ENCODE data around the gene CREB3L4. TPM values are rescaled to one million over a fixed set of nuclear protein-coding genes. Genes with fewer than 3 reads are reported as not detected.
"Not testable (repeated sequence)": the region's sequence is repeated elsewhere in the genome, so short reads cannot be mapped to it uniquely, and the experiment has no call there.

Gene CREB3L4
- total RNA-seq, 1 donor from 2014 or later, result 4.9 TPM

DNA sequence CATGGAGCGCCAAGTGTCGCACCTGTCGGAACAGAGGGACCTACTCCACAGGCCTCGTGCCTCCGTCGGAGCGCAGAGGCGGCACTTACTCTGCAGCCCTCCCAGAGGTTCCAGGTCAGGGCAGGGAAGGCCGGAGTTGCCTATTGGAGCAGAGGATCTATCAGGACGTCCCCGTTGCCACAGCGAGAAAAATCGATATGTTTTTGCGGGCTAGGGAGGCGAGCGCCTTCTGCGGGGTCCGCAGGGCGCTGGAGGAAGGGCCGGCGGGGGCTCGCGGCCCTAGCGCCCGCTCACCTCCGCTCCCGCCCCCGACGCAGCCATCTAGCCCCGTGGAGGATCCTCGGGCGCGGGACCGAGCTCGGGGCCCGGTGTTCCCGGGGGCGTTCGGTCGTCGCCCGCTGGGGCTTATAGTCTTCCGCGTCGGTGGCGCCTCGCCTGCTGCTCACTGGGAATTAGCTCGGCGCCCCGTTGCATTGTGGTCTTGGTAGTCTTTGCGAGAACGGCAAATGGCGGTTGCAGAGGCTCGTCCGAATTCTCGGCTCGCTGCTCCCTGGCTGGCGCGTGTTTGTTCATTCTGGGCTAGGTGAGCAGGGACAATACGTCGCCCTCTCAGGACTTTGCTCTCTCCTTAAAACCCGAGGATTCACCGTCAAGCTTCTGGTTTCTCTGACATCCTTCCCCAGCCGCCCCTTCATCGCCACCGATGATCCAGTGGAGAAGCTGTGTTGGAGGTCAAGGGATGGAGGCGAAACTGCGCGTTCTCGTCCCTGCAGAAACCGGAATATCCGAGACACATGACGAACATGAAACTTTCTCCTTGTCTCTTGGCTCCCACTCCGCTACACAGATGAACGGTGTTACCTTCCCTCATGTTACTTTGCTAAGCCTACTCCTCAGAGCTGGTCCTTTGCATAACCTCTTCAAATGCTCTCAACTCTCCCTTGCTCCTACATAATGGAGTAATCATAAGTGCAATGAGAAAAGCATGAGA, 9.8 kb downstream of the CREB3L4 start, which contains the start of gene JTB:
TSS of gene JTB (minus strand) at position 425 of the 991 bp plus-strand sequence. CDS start at position 3, 422 bp downstream.
- ATAC-seq (peak; percentile 96), DNase-seq (ENCODE audit: missing footprints) (peak; percentile 97)
- intact Hi-C loops (cut with DNase I), result no loop called here

DNA sequence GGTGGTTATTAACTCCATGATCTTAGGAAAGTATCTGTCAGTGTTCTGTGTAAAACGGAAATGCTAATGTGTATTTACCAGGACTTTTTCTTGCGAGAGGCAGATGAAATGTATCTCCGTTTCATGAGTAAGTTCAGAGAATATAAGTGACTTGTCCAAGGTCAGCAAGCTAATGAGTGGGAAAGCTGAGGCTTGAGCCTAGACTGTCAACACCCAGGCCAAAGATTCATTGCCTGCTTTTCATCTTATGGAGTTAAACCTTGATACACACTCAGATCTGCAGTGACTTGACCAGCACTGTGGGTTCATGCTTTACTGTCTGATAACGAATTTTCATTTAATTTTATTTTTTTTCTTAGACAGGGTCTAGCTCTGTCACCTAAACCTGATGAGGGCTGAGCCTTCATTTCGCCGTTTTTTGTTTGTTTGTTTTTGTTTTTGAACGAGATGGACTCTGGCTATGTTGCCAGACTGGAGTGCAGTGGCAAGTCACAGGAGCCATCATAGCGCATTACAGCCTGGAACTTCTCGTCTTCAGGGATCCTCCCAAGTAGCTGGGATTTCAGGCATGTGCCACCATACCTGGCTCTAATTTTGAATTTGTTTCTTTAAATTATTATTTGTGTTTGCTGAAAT, 10.7 kb downstream of the CREB3L4 start:
- ATAC-seq (no peak), DNase-seq (ENCODE audit: missing footprints) (no peak)

DNA sequence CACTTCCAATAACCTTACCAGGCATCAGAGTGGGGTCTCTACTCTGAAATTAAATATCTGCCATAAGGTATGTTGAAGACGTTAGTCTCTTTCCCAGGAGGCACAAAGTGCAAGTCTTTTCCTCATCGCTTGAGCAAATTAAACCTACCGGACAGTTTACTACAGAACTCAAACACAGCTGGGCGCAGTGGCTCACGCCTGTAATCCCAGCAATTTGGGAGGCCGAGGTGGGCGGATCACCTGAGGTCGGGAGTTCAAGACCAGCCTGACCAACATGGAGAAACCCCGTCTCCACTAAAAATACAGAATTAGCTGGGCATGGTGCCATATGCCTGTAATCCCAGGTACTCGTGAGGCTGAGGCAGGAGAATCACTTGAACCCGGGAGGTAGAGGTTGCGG, 11.4 kb downstream of the CREB3L4 start:
- intact Hi-C loops (cut with DNase I); DNase-seq (ENCODE audit: missing footprints); ATAC-seq: not testable (repeated sequence)

More for the DNA sequence above, 10.7 kb downstream of the CREB3L4 start:
- intact Hi-C loops (cut with DNase I), result no loop called here

DNA sequence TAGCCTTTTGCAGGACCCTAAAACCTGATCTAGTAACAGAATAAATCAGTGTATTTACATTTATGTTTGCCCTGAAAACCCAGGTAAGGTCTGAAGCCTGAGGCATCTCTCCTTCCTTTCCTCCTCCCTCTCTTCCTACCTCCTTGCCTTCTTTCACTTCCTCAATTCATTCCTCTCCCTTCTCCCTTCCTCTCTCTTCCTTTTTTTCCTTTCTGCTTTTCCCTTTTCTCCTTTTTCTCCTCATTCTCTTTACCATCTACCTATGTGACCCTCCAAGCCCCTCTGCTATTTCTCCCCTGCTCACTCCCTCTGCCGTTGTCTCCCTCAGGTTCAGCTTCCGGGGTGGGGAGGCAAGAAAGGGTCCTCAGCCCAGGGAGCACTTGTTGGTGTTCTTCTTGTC, 14.0 kb downstream of the CREB3L4 start:
- ATAC-seq; DNase-seq (ENCODE audit: missing footprints): not testable (repeated sequence)
- intact Hi-C loops (cut with DNase I), result loop anchor here (10.0 kb wide), 1 partner anchor 467 kb away; no protein-coding TSS in a partner anchor

DNA sequence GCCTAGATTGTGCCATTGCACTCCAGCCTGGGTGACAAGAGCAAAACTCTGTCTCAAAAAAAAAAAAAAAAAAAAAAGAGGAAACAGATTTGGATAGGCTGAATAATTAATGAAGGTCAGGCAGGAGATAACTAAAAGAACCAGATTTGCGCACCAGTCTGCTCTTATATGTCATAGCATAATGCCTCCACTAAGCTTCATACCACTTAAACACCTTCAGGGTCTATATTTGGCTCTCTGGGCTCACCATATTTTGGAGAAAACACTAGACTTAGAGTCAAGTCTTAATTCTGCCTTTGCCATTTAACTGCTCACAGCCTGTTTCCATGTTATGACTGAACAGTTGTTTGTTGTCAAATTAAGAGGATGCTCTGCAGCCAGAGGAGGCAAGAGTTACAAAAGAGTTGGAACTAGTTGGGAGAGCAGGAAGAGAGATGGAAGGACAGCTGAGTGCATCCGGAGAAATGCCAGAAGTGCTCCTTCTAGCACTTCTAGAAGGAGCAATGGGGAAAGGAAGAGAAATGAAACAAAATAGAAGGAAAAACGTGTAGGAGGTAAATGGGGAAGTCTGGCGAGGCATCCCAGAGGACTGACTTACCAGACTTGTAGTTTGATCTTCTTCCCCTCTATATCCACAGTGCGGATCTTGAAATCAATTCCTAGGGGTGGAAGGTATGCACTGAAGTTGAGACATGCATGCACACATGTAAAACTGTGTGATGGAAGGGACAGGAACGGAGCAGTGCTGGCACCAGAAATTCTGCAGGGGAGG, 16.6 kb downstream of the CREB3L4 start:
- DNase-seq (ENCODE audit: missing footprints), result no peak
- no peak for ATAC-seq
- intact Hi-C loops (cut with DNase I), result loop anchor here (10.0 kb wide), 1 partner anchor 470 kb away; no protein-coding TSS in a partner anchor

DNA sequence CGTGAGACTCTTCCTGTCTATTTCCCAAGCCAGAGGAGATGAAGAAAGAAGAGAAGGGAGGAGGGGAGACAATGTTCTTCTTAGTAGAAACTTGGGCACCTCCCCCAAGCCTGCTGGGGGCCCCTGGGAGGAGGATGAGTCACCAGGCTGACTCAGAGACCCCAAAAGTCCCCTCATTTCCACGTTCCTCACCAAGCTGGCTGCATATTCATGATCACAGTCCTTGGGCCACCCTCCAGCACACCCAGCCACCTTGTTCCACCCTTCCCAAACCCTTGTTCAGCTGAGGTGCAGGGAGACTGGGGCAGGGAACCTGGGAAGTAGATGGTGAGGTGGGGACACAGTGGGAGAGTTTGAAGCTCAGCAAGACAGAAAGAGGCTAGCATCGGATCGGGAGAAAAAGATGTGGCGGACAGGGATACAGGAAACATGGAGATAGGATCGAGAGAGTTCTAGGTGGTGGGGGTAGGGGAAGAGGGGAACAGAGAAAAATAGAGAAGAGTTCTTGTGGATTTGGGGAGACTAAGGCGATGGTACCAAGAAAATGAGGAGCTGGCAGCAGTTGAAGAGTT, 17.7 kb downstream of the CREB3L4 start:
- intact Hi-C loops (cut with DNase I), result loop anchor here (10.0 kb wide), 1 partner anchor 471 kb away; no protein-coding TSS in a partner anchor
- DNase-seq (ENCODE audit: missing footprints) (no peak), ATAC-seq (peak; percentile 36)

DNA sequence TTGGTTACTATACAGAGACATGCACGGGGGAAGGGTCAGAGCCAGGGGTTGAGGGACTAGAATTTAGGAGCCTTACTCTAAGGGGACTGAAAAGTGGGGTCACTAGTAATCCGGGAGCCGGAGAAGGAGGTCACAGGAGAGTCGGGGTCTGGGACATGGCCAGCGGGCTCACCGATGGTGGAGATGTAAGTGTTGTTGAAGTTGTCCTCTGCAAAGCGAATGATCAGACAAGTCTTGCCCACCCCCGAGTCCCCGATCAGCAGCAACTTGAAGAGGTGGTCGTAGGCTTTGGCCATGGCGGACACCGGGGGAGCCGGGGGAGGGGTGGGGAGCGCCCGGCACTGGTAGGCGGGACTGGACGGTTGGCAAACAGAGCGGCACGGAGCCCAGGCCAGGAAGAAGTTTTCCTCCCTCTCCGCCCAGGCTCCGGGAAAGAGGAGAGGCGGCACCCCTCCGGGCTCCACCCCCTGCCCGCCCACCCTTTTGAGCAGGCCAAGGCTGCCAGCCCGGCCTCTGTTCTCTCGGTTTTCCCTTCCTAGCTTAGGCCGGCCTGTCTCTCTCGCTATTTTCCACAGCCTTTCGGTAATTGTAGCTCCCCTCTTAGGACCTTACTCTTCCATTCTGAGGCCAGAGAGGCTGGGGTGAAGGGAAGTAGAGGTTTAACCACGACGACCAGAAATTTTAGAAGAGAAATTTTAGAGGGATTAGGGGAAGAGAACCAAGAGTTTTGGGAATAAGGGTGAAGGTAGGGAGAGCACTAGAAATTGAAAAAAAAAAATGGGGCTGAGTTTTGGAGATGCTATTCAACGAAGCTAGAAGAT, 18.4 kb downstream of the CREB3L4 start, which contains the start of gene RAB13:
TSS of gene RAB13 (minus strand) at position 399 of the 821 bp plus-strand sequence. CDS start at position 296, 103 bp downstream.
- peak; percentile 88 for DNase-seq (ENCODE audit: missing footprints)
- ATAC-seq, result peak; percentile 87
- intact Hi-C loops (cut with DNase I), result loop anchor here (1.0 to 10.0 kb wide), 4 partner anchors 40 to 471 kb away; partner anchors contain the start of gene DENND4B

DNA sequence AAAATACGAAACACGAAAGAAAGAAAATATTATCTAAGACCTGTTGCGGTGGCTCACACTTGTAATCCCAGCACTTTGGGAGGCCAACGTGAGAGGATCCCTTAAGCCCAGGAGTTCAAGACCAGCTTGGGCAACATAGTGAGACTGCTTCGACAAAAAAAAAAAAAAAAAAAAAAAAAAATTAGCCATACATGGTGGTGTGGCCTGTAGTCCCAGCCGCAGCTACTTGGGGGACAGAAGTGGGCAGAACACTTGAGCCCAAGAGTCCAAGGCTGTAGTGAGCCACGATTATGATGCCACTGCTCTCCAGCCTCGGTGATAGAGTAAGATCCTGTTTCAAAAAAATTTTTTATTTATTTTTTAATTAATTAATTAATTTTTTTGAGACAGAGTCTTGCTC, 19.9 kb downstream of the CREB3L4 start:
- intact Hi-C loops (cut with DNase I), result loop anchor here (2.0 to 10.0 kb wide), 2 partner anchors 311 to 473 kb away; no protein-coding TSS in a partner anchor

DNA sequence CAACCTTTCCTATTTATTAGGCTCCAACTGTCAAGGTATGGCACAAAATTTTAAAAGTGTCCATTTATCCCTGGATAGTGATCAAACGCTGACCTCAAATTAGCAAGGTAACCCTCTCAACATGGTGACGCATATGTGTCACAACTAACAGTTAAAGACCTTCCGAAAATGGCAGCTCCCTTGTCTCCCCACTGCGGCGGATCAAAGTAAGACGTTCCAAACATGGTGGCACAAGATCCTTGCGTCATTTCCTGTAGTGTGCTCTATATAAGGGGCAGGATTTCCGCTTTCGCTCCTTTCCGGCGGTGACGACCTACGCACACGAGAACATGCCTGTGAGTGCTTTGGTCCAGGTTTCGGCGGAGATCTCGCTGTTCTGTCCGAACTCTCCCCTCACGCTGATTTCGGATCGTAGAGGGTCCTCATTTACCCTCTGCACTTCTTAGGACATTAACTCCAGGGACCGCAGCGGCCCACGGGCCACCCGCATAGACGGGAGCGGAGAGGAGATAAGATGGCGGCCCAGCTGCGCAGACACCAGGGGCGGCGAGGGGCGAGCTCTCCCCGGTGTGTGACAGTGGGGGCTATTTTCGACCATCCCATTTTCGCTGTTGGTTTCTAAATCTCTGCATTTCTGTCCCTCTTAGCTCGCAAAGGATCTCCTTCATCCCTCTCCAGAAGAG, 22.9 kb downstream of the CREB3L4 start, which contains the start of gene RPS27:
TSS of gene RPS27 (plus strand) at position 295 of the 683 bp plus-strand sequence. CDS start at position 330, 35 bp downstream.
- DNase-seq (ENCODE audit: missing footprints) (peak; percentile 89), ATAC-seq (peak; percentile 82)
- intact Hi-C loops (cut with DNase I), result no loop called here

More for the DNA sequence above, 19.9 kb downstream of the CREB3L4 start:
- DNase-seq (ENCODE audit: missing footprints) (no peak), ATAC-seq (no peak)

DNA sequence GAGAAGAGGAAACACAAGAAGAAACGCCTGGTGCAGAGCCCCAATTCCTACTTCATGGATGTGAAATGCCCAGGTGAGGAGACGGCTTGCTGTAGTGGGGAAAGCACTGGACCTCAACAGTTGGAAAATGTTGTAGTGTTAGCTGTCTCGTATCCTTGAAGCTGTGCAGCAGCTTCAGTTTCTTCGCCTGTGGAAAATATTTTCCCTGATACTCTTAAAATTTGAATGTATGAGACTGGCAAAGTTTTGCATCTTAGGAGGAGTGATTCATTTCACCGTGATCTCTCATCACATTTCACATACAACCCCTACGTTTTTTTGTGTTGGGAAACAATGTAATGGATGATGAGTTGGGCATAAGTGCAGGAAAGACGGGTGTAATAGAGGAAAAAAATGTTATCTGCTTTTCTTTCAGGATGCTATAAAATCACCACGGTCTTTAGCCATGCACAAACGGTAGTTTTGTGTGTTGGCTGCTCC, 23.5 kb downstream of the CREB3L4 start:
- no peak for ATAC-seq
- intact Hi-C loops (cut with DNase I), result no loop called here

DNA sequence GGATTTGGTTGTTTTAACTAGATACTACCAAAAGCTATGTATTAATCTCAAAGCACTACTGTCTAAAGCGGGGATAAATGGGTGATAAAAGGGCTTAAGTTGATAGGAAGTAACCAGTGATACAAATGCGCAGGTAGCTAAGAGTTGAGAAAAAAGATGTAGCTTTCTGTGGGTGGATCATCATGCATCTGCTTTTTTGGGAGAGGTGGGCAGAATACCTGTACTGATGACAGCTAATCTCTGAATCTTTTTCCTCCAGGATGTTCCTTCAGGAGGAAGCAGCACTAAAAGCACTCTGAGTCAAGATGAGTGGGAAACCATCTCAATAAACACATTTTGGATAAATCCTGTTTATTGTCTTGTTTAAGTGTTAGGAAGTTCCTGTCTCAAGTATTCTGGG, 24.1 kb downstream of the CREB3L4 start:
- DNase-seq (ENCODE audit: missing footprints), result no peak

More for the DNA sequence above, 23.5 kb downstream of the CREB3L4 start:
- DNase-seq (ENCODE audit: missing footprints), result no peak

DNA sequence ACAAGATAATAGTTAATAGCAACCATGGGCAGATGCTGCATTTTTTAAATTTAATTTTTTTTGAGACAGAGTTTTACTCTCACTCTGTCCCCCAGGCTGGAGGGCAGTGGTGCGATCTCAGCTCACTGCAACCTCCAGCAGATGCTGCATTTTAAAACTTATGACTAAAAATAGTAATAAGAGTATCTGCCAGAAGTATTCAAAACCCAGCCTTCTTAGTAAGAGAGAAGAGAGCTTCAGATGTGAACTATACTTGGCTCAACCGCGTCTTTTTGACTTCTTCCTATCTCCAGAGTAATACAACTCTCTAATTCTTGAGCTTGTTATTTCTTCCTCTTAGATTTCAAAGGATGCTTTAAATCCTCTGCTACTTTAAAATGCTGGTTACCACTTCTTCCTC, 27.5 kb downstream of the CREB3L4 start:
- DNase-seq (ENCODE audit: missing footprints) (no peak), ATAC-seq (no peak)
- intact Hi-C loops (cut with DNase I), result no loop called here

More for the DNA sequence above, 24.1 kb downstream of the CREB3L4 start:
- ATAC-seq, result no peak
- intact Hi-C loops (cut with DNase I), result no loop called here

DNA sequence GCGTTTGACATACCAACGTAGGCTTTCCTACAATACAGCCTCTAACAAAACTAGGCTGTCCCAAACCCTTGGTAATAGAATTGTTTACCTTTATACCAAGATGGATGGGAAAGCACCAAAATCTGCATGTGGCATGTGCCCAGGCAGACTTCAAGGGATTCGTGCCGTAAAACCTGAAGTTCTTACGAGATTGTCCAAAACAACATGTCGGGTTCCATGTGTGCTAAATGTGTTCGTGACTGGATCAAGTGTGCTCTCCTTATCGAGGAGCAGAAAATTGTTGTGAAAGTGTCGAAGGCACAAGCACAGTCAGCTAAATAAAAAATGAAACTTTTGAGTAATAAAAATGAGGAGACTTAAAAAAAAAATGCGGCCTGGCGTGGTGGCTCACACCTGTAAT, 27.9 kb downstream of the CREB3L4 start:
- intact Hi-C loops (cut with DNase I), result no loop called here
- DNase-seq (ENCODE audit: missing footprints), result no peak

DNA sequence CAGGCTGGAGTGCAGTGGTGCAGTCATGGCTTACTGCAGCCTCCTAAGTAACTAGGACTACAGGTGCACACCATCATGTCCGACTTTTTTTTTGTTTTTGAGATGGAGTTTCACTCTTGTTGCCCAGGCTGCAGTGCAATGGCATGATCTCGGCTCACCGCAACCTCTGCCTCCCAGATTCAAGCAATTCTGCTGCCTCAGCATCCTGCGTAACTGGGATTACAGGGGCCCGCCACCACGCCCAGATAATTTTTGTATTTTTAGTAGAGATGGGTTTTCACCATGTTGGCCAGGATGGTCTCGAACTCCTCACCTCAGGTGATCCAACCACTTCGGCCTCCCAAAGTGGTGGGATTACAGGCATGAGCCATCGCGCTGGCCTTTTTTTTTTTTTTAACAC, 29.2 kb downstream of the CREB3L4 start:
- ATAC-seq; DNase-seq (ENCODE audit: missing footprints); intact Hi-C loops (cut with DNase I): not testable (repeated sequence)

More for the DNA sequence above, 27.9 kb downstream of the CREB3L4 start:
- no peak for ATAC-seq

DNA sequence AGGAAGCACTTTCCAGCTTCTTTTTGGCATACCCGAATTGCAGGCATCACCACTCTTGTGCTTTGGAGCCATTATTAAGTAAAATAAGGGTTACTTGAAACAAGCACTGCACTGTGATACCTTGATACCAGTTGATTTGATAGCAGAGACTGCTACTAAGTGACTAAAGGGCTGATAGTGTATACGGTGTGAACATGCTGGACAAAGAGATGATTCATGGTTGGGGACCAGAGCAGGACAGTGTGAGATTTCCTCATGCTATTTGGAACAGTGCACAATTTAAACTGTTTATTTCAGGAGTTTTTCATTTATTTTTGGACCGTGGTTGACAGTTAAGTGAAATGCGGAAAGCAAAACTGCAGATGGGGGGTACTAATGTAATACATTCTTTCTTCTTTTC, 32.7 kb downstream of the CREB3L4 start:
- intact Hi-C loops (cut with DNase I), result no loop called here
- DNase-seq (ENCODE audit: missing footprints), result no peak
- no peak for ATAC-seq

DNA sequence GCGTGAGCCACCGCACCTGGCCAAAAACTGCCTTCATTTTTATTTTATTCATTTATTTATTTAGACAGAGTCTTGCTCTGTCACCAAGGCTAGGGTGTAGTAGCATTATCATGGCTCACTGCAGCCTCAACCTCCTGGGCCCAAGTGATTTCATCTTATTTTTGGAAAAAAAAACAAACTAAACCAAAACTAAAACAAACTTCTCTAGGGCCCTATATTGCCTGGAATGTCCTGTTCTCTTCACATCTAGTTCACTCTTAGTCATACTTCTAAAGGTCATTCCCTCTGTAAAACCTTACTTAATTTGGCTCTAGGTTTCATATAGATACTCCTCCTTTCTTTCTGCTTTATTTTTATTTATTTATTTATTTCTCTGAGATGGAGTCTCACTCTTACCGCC, 38.4 kb downstream of the CREB3L4 start:
- intact Hi-C loops (cut with DNase I), result no loop called here
- ATAC-seq, result no peak
- DNase-seq (ENCODE audit: missing footprints), result no peak
